ENCODE data around the gene PPIP5K2. TPM values are rescaled to one million over a fixed set of nuclear protein-coding genes. Genes with fewer than 3 reads are reported as not detected.

Gene PPIP5K2
- total and polyA plus RNA-seq, 2 of the 8 experiments (the other 6 are each of a cell fraction or from before 2014, with no cell fraction given) = 14.8 to 46.6 TPM

DNA sequence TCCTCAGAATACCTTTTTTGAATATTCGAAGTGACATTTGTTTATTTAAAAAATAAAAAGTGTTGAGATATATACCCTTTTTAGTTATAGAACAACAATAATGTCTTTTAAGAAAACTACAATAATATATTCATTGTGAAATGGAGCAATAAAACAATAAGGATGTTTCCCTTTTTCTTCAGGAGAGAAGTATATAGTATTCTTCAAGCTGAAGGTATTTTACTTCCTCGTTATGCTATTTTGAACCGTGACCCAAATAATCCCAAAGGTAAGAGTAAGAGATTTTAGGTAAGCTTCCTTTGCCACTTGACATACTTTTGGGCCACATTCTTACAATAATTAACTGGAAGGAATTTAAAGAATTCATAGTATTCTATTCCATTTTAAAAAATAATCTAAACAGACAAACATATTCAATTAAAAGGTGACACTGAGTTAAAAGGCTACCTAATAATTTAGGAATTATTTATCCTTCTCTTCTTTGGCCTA lies 18.1 kb downstream of the PPIP5K2 start:
- Histone ChIP-seq H3K79me1 (ENCODE audit: low read depth, low read length) (no peaks in the 10 kb centered on the region), H2AFZ (ENCODE audit: low read length) (no peak overlapping the region), H2AK5ac (ENCODE audit: low read depth, low read length) (no peak overlapping the region), H3K9ac (replicated peaks in 1 of 4; ENCODE audit: extremely low read depth in 1 of 4, low read depth in 3 of 4, low read length in 3 of 4) (no peak overlapping the region), H3K56ac (replicated peaks; ENCODE audit: insufficient read length, low read depth, low read length) (no peak overlapping the region), H3K27me3 (replicated peaks in 1 of 4; ENCODE audit: control insufficient read depth in 3 of 4, extremely low read depth in 1 of 4, insufficient read depth in 3 of 4, low read length in 3 of 4) (no peaks in the 10 kb centered on the region), H3K4me1 (replicated peaks in 1 of 4; ENCODE audit: control insufficient read depth in 3 of 4, insufficient read depth in 4 of 4, low read length in 3 of 4) (no peaks in the 10 kb centered on the region), H3K23me2 (ENCODE audit: low read depth, low read length) (no peaks in the 10 kb centered on the region), H2BK20ac (ENCODE audit: low read length) (no peak overlapping the region), H2BK5ac (ENCODE audit: low read depth, low read length) (no peak overlapping the region), H2BK120ac (replicated peaks; ENCODE audit: low read depth, low read length) (no peak overlapping the region), H4K5ac (ENCODE audit: insufficient read length, low read depth, low read length) (no peak overlapping the region), H3K27ac (ENCODE audit: low read depth, low read length) (no peak overlapping the region), H2BK15ac (ENCODE audit: low read length) (no peak overlapping the region), H2BK12ac (ENCODE audit: low read depth, low read length) (no peak overlapping the region), H3K14ac (ENCODE audit: insufficient read length) (no peak overlapping the region), H3K4me3 (ENCODE audit: extremely low read depth in 1 of 4, insufficient read depth in 2 of 4, low read depth in 3 of 4, low read length in 4 of 4) (no peak overlapping the region), H3K36me3 (ENCODE audit: control insufficient read depth in 2 of 4, insufficient read depth in 4 of 4, low read length in 3 of 4) (peaks cover 0 to 6% (median 0%) of the 10 kb centered on the region in 4 experiments; a peak in 1 of 8 replicates), H4K20me1 (replicated peaks in 1 of 2; ENCODE audit: control insufficient read depth in 1 of 2, insufficient read depth in 2 of 2, low read length in 2 of 2) (peaks cover 0 to 2% of the 10 kb centered on the region in 2 experiments), H3K79me2 (ENCODE audit: control insufficient read depth in 1 of 2, insufficient read depth in 2 of 2, low read length in 2 of 2) (no peaks in the 10 kb centered on the region), H3K23ac (ENCODE audit: insufficient read length) (no peak overlapping the region), H3K18ac (ENCODE audit: extremely low read depth, low read length) (no peak overlapping the region), H4K8ac (ENCODE audit: extremely low read depth, insufficient read depth, low read length) (no peak overlapping the region), H4K91ac (replicated peaks; ENCODE audit: insufficient read length, low read length) (no peak overlapping the region), H3K4ac (replicated peaks; ENCODE audit: insufficient read length, low read depth, low read length) (no peak overlapping the region), H3K9me3 (ENCODE audit: insufficient read depth in 2 of 2, low read depth in 1 of 2, low read length in 1 of 2) (peaks cover 0 to 5% of the 10 kb centered on the region in 2 experiments; a peak in 1 of 4 replicates), H3K4me2 (ENCODE audit: insufficient read depth in 1 of 2, low read depth in 2 of 2, low read length in 2 of 2) (no peak overlapping the region)
- TF ChIP-seq SUZ12 (IDR thresholded peaks at IDR 0.05; ENCODE audit: low read length) = no peak
- no peak for TF ChIP-seq SIN3A (conservative IDR thresholded peaks at IDR 0.05 in 1 of 2, IDR thresholded peaks at IDR 0.05 in 1 of 2; ENCODE audit: low read depth in 1 of 2, low read length in 2 of 2)
- ChIA-PET CTCF (ENCODE audit: partially characterized antibody) (interaction anchor here (0.6 to 4.1 kb wide), 22 partner anchors 18 to 687 kb away, joined by 3 to 22 read pairs (median 3); partner anchors contain the start of genes GIN1 and PPIP5K2), POLR2A (ENCODE audit: partially characterized antibody) (no interaction called here)
- FAIRE-seq = no peak
- 94% methylated on average over 3 of the region's 3 CpGs; no CpG with 5 or more reads in 1 of the 2 experiments for WGBS, 2 experiments (ENCODE audit: extremely low coverage in 1 of 2, insufficient coverage in 1 of 2, insufficient read length in 1 of 2, insufficient replicate concordance in 2 of 2, low coverage in 1 of 2, low lambda C conversion rate in 2 of 2, missing lambda C conversion rate in 1 of 2)
- DNase-seq (ENCODE audit: low read depth in 1 of 2, low spot score in 2 of 2) = no peak

Data from H1 (cell line).